Gastroesophageal sphincter (tissue), 3 donors: ENCODE results near the gene COLEC12.

Experiments used
- CTCF ChIP-seq, 4 experiments: fragments of 200-600 bp in 2 of 4; fragments of 450-650 bp in 2 of 4; sonication (generic) in 1 of 4; IDR thresholded peaks; one replicate each; pipeline ENCODE4 v1.5.1; 2017 to 2019; ENCODE audit warnings: antibody characterized with exemption in 4 of 4, mild to moderate bottlenecking in 2 of 4, moderate library complexity in 2 of 4
- POLR2A ChIP-seq, 2 donors: fragments of 450-650 bp; IDR thresholded peaks; one replicate each; pipeline ENCODE4 v1.6.1; 2017; ENCODE audit warnings: antibody characterized with exemption in 2 of 2, mild to moderate bottlenecking in 2 of 2, moderate library complexity in 1 of 2
- POLR2AphosphoS5 ChIP-seq: sonication (generic); formaldehyde crosslinking; IDR thresholded peaks from one replicate; pipeline ENCODE4 v1.6.1; 2017; ENCODE audit warnings: antibody characterized with exemption

DNA sequence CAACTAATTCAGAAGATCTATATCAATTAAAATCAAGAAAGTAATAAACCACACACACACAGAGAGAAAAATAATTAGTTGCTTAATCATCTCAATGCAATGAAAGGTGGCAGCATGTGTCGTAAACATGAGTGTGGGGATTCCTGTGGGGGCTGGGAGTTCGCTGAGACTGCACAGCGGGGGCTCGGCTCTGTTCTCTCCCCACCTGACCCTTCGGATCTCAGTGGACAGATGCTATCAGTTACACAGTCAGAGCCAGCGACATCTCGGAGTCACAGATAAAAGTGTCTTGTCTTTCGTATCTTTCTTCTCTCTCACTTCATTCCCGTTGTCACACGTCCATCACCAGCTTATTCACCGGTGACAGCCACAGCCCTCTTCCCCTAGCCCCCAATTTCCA is 37.1 kb downstream of the COLEC12 start:
- TF ChIP-seq POLR2A (IDR thresholded peaks at IDR 0.05) (no peak), CTCF (IDR thresholded peaks at IDR 0.05) (no peak), POLR2AphosphoS5 (no peak)
